Osteocyte (in vitro differentiated cells): ENCODE data around the gene ACTN1. TPM values are rescaled to one million over a fixed set of nuclear protein-coding genes. Genes with fewer than 3 reads are reported as not detected.

ENCODE experiments used
- DNase-seq: peaks from one replicate; pipeline ENCODE4 v3.0.0; 2021; ENCODE audit warnings: mixed read lengths; ENCODE audit not compliant: unreplicated experiment; ENCODE audit errors: extremely low spot score
- H3K27ac Mint-ChIP-seq: one replicate; pipeline ENCODE4 v1.8.0; 2021; ENCODE audit warnings: mild to moderate bottlenecking, mixed read lengths; ENCODE audit not compliant: unreplicated experiment
- H3K27me3 Mint-ChIP-seq: one replicate; pipeline ENCODE4 v1.8.0; 2021; ENCODE audit warnings: mixed read lengths; ENCODE audit not compliant: unreplicated experiment
- H3K36me3 Mint-ChIP-seq: one replicate; pipeline ENCODE4 v1.8.0; 2021; ENCODE audit warnings: mixed read lengths; ENCODE audit not compliant: unreplicated experiment
- H3K4me1 Mint-ChIP-seq: one replicate; pipeline ENCODE4 v1.8.0; 2021; ENCODE audit warnings: mixed read lengths; ENCODE audit not compliant: unreplicated experiment
- H3K4me3 Mint-ChIP-seq: one replicate; pipeline ENCODE4 v1.8.0; 2021; ENCODE audit warnings: mild to moderate bottlenecking, moderate library complexity, mixed read lengths; ENCODE audit not compliant: unreplicated experiment
- H3K9me3 Mint-ChIP-seq: one replicate; pipeline ENCODE4 v1.8.0; 2021; ENCODE audit warnings: mixed read lengths; ENCODE audit not compliant: unreplicated experiment
- total RNA-seq: library from RNA; stranded (reverse); gene quantifications from 2 replicates; pipeline ENCODE4 v1.2.1, GENCODE V29; 2021
- TF ChIP-seq, protein P1 (sequence below): fragments of 200-600 bp; sonication (generic); IDR thresholded peaks from 2 replicates; pipeline ENCODE4 v1.5.0; 2021; ENCODE audit warnings: antibody characterized with exemption, mild to moderate bottlenecking, moderate library complexity

Gene ACTN1
- total RNA-seq, 1 donor from 2014 or later: 380 TPM

DNA sequence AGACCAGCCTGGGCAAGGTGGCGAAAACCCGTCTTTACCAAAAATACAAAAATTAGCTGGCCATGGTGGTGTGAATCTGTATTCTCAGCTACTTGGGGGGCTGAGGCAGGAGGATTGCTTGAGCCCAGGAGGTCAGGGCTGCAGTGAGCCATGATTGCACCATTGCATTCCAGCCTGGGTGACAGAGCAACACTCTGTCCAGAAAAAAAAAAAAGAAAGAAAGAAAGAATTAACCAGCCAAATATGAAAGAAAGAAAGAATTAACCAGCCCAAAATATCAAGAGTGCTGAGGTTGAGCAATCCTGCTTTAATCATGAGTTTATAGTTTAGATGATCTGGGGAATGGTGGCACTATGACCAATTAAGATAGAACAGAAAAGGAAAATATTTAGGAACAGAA lies 3.5 kb upstream of the ACTN1 start:
- no peak overlapping the region for H3K4me3 Mint-ChIP-seq
- no peaks in the 10 kb centered on the region for H3K9me3 Mint-ChIP-seq
- H3K27me3 Mint-ChIP-seq: no peaks in the 10 kb centered on the region
- H3K36me3 Mint-ChIP-seq: no peaks in the 10 kb centered on the region
- no peak overlapping the region for H3K27ac Mint-ChIP-seq
- TF ChIP-seq, protein P1, sequence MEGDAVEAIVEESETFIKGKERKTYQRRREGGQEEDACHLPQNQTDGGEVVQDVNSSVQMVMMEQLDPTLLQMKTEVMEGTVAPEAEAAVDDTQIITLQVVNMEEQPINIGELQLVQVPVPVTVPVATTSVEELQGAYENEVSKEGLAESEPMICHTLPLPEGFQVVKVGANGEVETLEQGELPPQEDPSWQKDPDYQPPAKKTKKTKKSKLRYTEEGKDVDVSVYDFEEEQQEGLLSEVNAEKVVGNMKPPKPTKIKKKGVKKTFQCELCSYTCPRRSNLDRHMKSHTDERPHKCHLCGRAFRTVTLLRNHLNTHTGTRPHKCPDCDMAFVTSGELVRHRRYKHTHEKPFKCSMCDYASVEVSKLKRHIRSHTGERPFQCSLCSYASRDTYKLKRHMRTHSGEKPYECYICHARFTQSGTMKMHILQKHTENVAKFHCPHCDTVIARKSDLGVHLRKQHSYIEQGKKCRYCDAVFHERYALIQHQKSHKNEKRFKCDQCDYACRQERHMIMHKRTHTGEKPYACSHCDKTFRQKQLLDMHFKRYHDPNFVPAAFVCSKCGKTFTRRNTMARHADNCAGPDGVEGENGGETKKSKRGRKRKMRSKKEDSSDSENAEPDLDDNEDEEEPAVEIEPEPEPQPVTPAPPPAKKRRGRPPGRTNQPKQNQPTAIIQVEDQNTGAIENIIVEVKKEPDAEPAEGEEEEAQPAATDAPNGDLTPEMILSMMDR: no peak
- H3K4me1 Mint-ChIP-seq: peaks cover 25% of the 10 kb centered on the region
- DNase-seq: no peak

DNA sequence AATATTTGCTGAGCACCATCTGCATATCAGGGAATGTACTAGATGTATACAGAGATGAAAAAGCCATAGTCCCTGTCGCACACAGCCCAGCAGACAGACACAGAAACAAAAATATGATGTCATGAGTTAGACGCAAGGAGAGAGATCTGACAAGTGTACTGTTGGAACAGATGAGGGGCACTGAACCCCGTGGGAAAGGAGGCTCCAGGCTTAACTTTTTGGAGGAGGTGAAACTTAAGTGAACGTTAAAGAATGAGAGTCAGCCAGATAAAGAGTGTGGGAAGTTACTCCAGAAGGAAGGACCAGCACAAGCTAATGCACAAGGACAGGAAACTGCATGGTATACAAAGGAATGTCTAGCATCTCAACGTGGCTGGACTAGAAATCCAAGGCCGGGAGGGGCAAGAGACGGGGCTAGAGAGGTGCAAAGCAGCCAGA lies 2.5 kb upstream of the ACTN1 start:
- no peaks in the 10 kb centered on the region for H3K9me3 Mint-ChIP-seq
- TF ChIP-seq, protein P1: no peak
- peak overlapping the region; percentile 80 for H3K27ac Mint-ChIP-seq
- H3K27me3 Mint-ChIP-seq: no peaks in the 10 kb centered on the region
- H3K4me3 Mint-ChIP-seq: peak overlapping the region; percentile 6
- DNase-seq: no peak
- H3K36me3 Mint-ChIP-seq: no peaks in the 10 kb centered on the region
- H3K4me1 Mint-ChIP-seq: peaks cover 34% of the 10 kb centered on the region

DNA sequence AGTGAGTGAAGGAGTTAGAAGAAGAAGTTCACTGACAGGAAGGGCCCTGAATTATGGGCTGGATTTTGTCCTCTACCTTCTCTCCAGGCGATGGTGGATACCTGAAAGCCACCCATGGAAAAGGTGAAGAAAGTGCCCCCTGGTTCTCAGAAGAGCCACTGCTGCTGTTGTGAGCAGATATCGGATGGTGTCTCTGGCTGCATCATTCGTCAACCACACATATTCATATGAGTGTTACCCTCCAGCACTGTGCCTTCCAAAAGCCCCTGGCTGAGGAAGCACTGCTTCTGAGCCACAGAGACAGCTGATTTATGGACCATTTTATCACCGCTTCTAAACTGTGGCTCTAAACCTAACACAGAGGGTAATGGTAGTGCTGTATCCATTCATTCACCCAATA lies 2.0 kb upstream of the ACTN1 start:
- Mint-ChIP-seq H3K4me1 (peaks cover 38% of the 10 kb centered on the region), H3K27me3 (no peaks in the 10 kb centered on the region), H3K36me3 (peaks cover 3% of the 10 kb centered on the region), H3K27ac (peak overlapping the region; percentile 80), H3K4me3 (no peak overlapping the region), H3K9me3 (no peaks in the 10 kb centered on the region)
- TF ChIP-seq, protein P1: no peak
- no peak for DNase-seq

DNA sequence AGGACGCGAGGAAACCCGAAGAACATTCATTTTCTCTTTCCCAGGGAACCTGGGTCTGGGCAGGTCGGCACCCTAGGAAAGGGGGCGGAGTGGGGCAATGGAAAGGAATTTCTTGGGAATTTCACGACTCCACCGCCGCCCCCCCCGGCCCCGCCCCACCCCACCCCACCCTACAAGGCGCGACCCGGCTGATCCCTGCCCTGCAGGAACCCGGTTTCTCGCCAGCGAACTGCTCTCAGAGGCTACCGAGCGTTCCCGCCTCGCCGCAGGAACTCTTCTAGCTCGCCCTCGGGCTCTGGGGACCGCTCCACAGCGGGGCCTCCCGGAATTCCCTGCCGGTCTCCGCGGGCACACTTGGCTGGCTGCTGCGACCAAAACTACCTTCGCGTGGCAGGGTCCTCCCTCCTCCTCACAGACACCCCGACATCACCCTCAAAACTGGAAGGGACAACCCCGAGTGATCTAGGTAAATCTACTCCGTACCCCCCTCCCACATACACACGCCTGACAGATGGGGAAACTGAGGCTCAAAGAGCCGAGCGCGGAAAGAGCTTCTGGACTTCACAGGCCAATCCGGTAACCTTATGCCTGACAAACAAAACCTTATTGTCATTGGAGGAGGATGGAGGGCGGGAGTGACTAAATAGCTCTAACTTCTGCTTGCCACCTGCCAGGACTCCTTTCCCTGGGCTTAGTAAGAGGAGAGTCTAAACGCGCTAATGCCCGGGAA lies 785 bp upstream of the ACTN1 start:
- H3K9me3 Mint-ChIP-seq: no peaks in the 10 kb centered on the region
- no peak for DNase-seq
- TF ChIP-seq, protein P1: no peak
- H3K4me3 Mint-ChIP-seq: peak overlapping the region; percentile 87
- peak overlapping the region; percentile 95 for H3K27ac Mint-ChIP-seq
- H3K27me3 Mint-ChIP-seq: no peaks in the 10 kb centered on the region
- peaks cover 51% of the 10 kb centered on the region for H3K4me1 Mint-ChIP-seq
- H3K36me3 Mint-ChIP-seq: peaks cover 10% of the 10 kb centered on the region

DNA sequence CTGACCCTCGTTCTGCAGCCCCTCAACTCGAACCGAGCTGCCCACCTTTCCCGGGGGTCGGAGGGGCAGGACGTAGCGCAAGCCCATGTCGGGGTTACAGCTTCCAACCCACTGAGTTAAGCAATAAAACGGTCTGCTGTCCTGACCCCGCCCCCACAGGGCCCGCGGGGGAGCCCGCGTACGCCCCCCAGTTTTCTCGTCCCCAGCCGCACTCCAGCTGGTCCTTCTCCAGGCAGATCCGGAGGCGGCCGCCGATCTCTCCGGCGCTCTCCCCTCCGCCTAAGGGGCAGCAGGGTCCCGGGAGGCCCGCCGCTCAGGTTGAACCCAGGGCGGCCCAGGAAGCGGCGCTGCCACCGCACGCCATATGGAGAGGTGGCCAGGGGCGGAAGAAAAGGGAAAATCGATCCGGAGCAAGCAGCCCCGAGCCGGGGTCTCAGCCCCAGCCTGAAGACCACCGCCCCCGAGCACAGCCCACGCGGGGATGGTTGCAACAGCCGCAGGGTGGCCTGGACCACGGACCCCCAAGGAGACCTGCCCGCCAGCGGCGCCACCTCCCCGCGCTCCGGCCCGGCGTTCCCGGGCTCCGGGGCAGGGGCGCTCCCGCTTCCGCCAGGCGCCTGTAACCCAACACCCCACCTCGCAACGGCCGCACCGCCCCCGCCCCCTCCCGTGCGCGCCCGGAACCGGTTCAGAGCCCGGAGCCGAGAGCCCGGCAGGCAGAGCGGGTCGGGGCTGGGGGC lies 760 bp downstream of the ACTN1 start:
- peaks cover 65% of the 10 kb centered on the region for H3K4me1 Mint-ChIP-seq
- H3K9me3 Mint-ChIP-seq: no peaks in the 10 kb centered on the region
- peak; percentile 89 for DNase-seq
- H3K27ac Mint-ChIP-seq: peak overlapping the region; percentile 80
- no peaks in the 10 kb centered on the region for H3K27me3 Mint-ChIP-seq
- peak overlapping the region; percentile 84 for H3K4me3 Mint-ChIP-seq
- TF ChIP-seq, protein P1: no peak
- peaks cover 16% of the 10 kb centered on the region for H3K36me3 Mint-ChIP-seq
